Kidney glomerular epithelial cell (primary cell): ENCODE data around the gene C1QTNF1.
"Not testable (repeated sequence)": the region's sequence is repeated elsewhere in the genome, so short reads cannot be mapped to it uniquely, and the experiment has no call there.

Experiments used
- DNase-seq: peaks from one replicate; lab custom pipeline; 2025; lab: John Stamatoyannopoulos, UW

The C1QTNF1 gene

DNA sequence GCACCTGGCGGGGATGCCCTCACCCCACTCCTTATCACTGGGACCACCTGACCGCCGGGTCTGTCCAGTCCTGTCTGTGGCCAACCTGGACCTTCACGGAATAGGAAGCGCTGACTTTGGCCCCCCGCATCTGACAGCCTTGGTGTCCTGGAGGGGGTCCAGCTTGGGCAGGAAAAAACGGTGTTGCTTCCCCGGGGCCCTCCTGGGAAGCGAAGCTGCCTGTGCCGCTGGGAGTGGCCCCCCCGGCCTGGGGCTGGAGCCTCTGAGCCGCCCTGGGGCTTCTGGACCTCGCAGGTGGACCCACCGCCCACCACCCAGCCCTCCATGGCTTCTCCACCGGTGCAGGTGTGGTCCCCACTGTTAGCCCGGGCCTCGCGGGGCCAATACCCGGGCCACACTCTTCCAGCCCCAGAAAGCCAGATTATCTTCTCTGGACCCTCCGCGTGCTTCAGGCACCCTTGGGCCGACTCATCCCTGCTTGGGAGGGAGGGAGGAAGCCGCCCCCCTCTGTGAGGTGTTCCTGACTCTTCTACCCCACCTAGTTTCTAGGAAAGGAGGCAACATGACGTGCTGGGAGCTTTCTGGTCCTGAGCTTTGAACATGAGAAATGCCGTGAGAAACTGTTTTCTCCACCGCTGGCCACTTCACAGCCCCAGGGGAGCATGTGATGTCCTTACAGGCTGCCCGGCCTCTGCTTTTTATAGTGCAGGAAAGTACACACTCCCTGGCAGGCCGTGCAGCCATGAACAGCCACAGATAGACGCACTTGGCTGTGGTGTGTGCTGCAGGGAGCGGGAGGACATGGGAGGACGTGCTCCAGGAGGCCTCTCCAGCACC is 1.1 kb downstream of the C1QTNF1 start:
- no peak for DNase-seq

DNA sequence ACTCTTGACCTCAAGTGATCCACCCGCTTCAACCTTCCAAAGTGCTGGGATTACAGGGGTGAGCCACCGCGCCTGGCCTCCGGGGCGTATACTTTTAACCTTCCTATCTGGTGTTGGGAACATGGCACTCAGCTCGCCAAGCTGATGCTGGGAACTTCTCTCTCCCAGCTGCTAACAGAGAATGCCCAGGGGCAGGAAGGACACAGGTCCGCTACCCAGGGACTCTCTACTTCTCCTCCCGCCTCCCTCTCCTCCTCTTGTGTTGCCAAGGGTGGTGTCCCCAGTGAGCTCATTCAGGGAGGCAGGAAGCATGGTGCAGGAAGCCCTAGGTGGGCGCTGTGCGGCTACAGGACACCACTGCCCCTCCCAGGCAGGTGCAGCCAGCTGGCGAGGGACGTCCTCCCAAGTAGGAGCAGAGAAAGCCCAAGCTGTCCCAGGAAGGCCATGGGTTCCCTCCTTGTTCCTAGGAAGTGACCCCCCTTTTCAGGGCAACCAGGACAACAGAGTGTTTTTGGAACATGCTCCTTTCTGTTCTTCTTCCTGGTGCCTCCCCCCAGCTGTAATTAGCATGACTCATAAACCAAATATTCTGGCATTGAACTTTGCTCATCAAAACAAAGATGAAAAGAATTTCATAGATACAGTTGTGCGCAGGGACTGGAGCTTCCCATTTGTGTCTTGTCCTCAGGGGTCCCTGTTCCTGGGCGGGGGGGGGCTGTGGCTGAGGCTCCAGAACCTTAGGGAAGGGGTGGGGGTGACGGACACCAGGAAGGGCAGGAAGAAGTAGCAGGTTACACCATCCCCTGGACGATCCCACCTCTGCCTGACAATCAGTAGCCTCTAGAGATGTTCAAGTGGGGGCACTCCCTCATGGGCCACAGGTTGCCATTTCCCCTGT is 2.7 kb downstream of the C1QTNF1 start:
- DNase-seq, result peak; percentile 72

DNA sequence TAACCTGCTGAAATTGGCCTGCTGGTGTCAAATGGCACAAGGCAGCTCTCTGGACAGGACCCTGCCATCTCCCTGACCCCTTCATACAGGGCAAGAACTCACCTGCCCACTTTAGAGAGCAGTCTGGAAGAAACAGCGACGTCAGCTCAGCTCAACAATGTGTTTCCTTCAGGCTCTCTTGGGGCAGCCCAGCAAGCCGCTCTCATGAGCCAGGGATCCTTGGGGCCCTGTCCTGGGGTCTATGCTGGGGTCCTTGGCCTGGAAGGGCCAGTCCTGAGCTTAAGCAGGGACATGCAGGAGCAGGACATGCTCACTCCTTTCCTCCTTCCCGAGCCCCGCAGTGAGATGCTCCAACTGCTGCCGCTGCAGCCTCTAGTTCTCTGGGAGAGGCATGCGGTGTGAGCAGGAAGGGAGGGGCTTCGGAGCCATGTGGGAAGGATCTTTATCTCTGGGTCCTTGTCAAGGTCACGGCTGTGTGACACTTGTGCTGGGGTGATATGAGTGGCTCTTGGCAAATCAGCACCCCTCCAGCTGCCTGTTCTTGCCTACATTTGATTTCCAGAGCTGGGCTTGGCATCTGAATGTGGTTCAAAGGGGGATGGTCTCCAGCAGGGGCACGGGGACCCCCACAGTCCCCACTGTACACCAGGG is 3.4 kb downstream of the C1QTNF1 start:
- no peak for DNase-seq

DNA sequence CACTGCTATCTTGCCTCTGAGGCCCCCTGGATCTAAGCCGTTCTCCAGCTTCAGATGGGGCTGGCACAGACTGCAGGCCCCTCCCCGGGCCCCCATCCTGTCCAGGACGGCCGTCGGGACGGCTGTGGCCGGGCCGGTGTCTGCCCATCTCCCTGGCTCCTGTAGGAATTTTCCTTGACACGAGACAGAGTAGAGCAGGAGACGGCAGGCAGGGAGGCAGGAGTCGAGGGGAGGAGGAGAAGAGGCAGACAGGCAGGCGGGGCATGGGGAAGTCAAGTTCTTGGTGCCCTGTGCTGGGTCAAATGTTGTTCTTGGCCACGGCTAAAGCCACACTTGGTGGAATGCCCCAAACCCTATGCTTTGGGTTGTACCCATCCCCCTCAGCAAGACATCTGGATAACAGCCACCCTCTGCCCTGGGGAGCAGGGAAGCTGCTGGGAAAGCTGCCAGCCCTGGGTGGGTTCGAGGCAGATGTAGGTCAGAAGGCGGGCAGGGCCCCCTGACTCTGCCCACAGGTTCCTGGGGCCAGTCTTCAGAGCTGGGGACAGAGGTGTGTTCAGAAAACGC is 4.0 kb downstream of the C1QTNF1 start:
- peak; percentile 45 for DNase-seq

DNA sequence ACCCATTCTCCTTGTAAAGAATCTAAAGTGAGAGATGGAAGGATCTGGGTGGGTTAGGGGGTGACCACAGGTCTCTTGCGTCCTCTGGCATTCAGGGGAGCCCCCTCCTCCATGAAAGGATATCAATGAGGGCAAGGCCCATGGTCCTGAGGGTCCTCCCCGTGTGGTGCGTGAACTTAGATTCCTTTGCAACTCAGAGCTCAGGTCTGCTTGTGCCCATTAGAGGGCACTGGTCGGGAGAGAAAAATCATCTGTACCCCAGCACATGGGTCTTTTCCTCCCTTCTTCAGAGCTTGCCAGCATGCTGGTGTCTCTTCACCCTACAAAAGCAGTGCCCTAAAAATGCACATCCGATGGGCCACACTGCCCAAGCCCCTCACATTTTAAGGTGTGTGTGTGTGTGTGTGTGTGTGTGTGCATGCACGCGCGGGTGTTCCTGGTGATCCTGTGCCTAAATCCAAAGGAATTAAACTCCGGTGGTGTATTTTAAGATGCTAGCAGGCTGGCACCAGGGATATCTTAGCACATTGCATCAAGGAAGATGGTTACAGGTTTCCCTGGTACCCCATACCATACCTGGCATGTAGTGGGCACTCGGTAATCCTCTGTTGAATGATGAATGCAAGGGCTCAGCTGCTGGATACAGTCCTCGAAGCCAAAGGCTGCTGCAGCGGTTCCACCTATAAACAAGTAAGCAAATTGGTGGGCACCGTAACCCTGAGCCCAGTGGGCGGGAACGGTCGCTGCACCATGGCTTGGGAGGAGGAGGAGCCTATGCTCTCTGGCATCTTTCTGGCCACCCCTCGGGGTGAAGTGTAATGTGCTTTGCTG is 4.7 kb downstream of the C1QTNF1 start:
- DNase-seq, result no peak

DNA sequence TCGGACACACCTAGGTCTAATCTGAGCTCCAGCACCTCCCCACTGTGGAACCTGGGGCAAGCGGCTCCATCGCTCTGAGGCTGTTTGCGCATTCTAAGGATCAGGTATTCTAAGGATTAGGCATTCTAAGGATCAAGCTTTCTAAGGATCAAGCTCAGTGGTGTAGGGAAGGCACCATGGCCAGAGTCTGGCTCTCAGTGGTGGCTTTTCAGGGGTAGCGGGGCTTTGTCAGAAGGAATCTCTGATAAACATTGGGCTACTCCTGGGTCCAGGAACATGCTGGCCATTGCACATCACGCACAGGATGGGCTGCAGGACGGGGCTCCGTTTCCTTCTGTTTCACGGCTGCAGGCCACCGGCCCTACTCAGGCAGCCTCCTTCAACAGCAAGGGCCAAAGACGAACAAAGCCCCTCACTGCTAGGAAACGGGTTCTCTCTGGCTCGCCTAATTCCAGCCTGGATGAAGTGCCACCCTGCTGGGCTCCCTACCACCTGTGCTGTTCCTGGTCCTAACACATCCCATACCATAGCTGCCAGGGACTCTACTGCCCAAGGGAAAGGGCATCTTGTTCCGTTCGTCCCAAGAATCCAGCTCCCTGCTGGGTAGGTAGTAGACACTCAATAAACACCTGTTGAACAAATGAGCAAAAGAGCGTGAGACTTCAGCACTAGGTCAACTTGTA is 5.5 kb downstream of the C1QTNF1 start:
- no peak for DNase-seq

DNA sequence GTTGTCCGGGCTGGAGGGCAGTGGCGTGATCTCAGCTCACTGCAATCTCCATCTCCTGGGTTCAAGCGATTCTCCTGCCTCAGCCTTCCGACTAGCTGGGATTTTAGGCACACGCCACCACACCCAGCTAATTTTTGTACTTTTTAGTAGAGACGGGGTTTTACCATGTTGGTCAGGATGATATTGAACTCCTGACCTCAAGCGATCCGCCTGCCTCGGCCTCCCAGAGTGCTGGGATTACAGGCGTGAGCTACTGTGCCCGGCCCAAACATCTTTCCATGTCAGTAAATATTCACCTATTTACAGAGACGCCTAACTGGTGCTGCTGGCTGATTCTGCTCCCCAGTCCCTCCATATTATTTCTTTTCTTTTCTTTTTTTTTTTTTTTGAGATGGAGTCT is 6.7 kb downstream of the C1QTNF1 start:
- not testable (repeated sequence) for DNase-seq

DNA sequence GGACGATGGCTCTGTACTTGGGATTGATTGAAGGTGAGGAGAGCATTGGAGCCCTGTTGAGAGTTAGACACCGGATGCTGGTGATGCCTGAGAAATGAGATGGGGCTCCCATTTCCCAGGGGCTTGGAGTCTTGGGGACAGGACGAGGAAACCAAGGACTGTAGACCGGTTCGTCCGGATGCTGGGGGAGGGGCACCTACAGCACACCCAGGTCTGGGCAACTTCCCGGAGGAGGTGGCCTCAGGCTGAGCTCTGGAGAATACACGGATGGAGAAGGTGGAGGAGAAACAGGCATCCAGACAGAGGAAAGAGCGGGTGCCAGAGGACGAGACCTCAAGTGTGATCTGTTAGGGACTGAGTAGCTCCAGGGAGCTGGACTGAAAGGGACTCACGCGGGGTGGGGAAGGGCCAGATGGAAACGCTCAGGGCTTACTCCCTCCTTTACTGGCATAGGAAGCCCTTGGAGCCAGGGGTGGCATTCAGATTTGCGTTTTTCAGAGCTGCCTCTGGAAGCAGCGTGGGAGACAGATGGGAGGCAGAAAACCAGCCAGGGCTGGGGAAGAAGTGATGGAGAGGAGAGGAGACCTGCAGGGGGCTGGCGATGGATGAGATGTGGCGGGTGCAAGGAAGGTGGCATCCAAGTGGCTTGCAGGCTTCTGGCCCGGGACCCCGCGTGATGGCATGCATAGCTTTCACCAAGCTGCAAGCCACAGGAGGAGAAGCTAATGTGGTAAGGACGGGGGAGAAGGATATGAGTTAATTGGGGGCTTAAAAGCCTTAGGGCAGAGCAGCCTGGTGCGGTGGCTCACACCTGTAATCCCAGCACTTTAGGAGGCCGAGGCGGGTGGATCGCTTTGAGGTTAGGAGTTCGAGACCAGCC is 8.3 kb downstream of the C1QTNF1 start:
- DNase-seq, result no peak

DNA sequence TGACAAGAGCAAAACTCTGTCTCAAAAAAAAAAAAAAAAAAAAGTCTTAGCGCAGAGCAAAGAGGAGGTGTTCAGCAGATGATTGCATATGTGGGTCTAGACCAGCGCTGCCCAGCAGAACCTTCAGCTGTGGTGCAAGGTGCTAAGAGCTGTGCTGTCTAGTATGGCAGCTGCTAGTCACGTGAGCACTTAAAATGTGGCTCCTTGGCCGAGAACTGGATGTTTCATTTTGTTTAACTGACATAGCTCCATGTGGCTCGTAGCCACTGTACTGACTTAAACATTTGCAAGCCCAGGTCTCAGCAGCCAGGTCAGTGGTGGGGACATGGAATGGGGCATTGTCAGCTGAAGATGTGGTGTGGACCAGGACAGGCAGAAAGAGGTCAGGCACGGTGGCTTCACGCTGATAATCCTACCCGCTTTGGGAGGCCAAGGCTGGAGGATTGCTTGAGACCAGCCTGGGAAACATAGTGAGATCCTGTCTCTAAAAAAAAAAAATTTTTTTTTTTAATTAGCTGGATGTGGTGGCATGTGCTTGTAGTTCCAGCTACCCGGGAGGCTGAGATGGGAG is 9.2 kb downstream of the C1QTNF1 start:
- DNase-seq, result no peak

DNA sequence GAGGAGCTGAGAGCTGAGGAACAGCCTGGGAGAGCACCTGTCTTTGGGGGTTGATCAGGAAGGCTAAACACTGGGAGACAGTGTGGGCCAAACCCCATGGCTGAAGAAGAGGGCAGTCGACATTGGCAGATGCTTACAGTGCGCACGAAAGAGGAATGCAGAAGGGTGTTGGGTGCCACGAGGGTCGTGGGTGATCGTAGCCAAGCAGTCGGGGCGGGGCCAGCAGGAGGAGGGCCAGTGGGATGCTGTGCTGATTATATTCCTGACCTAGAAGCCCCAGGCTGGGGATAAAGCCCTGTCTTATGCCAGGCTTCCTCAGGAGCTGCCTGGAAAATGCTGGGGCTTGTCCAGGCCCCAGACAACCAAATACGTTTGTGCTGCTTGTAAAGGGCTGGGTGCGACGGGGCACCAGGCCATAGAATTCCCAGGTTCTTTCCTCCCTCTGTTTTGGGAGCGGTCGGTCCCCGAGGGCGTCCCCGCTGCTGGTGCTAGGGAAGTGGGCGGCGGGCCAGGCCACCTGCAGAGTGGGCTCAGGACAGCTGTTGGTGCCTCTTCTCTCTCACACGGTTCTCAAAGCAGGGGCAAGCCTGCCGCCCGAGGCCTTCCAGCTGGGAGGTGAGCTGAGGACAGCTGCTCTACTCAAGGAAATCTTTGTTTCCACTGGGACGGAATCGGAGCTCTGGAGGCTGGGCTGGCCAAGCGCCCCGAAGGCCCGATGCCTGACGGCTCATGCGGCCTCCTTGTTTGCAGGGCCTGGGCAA is 10.0 kb downstream of the C1QTNF1 start:
- no peak for DNase-seq

DNA sequence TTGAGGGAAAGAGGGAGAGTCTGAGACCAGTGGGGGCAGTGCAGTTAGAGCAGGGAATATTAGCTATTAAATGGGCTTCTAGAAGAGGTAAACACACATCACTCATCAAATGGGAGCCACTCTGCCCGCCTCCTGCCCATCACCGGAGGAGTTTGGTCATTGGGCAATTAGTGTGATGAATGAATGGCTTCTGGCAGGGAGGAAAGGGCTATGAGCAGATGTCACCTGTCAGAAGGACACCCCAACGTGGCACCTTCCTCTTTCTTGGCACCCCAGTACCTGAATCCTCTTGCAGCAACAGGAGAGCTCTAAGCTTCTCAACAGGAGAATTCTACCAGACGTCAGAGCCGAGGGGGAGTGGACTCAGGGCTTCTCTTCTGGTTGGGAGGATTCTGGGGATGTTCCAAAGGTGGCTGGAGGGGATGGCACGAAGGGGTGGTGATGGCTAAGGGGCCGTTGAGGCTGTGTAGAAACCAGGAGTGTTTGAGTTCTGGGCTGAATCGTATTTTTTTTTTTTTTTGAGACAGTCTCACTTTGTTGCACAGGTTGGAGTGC is 11.0 kb downstream of the C1QTNF1 start:
- no peak for DNase-seq

DNA sequence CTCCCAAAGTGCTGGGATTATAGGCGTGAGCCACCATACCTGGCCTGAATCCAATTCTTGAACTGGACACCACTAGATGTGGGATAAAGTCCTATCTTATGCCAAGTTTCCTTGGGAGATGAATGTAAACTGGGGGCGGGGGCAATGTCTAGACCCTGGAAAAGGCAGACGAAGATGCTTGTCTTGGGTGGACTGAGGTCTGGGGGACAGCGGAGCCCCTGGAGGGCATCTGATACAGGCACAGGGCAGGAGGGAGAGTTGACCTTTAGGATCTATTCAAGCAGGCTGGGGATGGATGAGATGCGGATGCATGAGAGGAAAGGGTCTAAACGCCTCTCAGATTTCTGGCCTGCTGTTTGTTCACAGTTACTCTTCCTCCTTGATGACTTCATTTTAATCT is 11.7 kb downstream of the C1QTNF1 start:
- no peak for DNase-seq

DNA sequence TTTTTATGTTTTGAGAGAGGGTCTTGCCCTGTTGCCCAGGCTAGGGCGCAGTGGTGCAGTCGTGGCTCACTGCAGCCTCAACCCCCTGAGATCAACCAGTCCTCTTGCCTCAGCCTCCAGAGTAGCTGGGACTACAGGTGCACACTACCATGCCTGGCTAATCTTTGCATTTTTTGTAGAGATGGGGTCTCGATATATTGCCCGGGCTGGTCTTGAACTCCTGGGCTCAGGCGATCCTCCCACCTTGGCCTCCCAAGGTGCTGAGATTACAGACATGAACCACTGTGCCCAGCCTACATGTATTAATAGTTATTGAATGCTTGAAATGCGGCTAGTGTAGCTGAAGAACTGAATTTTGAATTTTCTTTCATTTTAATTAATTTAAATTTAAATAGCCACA is 12.2 kb downstream of the C1QTNF1 start:
- DNase-seq, result no peak

DNA sequence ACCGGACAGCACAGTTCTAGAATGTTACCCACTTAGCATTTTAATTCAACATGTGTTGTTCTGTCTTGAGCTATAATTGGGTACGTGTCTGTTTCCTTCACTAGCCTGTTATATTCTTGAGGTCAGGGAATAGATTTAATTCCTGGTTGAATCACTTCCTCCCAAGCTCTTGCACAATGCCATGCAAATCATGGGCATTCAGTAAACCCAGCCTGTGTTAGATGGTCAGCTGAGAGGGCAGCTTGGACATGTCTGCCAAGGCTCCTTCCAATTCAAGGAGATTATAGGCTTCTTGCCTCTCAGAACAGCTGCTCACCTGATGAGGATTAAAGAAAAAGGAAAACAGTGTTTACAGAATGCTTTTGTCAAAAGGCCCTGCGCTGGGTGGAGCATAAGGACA is 12.6 kb downstream of the C1QTNF1 start:
- DNase-seq, result peak; percentile 64

DNA sequence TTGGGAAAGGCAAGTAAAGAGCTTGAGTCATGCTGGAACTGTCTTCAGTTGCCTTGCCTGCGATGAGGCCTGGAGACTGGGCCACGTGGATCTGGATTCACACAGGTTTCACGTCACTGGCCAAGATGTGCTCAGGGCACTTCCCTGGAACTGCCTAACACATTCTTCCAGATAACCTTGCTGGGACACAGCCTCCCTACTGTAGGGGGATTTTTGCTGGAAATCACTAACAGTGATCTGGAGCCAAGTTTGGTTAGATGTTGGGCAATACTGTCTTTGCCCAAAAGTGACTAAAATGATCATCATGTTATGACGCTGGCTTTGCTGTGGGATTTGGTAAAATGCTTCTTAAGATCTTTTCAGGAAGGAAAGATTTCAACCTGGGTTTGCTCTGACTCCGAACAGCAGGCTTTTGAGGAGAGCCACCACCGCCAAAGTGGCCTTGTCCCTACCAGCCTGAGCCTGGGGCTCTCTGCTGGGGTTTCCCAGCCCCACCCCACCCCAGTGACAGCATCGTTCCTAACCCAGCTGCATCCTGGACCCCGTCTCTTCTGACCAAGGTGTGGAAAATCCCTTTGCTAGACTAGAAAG is 14.7 kb downstream of the C1QTNF1 start:
- no peak for DNase-seq

DNA sequence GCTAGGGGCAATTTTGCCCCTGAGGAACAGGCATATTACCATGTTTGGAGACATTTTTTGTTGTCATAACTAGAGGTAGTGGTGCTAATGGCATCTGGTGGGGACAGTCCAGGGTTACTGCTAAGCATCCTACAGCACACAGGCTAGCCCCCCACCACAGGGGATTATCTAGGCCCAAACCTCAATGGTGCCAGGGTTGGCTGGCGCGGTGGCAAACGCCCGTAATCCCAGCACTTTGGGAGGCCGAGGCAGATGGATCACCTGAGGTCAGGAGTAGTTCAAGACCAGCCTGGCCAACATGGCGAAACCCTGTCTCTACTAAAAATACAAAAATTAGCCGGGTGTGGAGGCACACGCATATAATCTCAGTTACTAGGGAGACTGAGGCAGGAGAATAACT is 15.2 kb downstream of the C1QTNF1 start:
- no peak for DNase-seq

DNA sequence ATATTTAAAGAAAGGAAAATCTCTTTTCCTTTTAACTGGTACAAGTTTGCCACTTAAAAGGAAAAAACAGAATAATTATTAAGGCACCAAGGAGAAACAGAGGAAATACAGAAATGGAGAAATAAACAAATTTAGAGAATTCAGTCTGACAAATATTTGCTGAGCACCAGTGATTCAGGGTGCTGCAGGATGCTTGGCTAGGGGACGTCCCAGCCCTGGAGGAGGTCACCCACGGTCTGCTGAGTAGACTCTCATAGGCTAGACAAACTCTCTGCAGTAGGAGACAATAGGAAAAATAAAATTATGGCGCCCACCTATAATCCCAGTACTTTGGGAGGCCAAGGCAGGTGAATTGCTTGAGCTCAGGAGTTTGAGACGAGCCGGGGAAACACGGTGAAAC is 15.9 kb downstream of the C1QTNF1 start:
- no peak for DNase-seq

DNA sequence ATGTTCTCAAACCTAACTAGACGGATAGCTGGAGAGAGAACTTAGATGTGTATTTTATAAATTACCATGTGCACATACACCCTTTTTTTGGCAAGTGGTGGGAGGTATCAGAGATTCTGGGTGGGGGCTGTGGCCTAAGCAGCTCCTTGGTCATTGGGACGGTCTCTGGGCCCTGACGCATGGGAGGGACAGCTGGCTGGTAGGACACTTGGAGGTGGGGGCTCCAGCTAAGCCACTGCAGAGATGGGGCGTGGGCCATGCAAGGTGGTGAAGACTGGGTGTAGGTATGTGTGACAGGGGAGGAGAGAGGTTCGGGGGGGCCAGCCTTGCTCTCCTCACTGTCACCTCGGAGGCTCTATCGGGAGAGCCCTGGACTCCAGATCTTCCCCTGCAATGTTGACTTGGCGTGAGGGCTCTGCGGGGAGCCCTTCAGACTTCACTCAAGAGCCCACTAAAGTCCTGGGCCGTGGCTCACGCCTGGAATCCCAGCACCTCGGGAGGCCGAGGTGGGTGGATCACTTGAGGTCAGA is 17.1 kb downstream of the C1QTNF1 start:
- no peak for DNase-seq
